ENCODE measurements around the gene CPA3.

The CPA3 gene, protein sequence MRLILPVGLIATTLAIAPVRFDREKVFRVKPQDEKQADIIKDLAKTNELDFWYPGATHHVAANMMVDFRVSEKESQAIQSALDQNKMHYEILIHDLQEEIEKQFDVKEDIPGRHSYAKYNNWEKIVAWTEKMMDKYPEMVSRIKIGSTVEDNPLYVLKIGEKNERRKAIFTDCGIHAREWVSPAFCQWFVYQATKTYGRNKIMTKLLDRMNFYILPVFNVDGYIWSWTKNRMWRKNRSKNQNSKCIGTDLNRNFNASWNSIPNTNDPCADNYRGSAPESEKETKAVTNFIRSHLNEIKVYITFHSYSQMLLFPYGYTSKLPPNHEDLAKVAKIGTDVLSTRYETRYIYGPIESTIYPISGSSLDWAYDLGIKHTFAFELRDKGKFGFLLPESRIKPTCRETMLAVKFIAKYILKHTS

DNA sequence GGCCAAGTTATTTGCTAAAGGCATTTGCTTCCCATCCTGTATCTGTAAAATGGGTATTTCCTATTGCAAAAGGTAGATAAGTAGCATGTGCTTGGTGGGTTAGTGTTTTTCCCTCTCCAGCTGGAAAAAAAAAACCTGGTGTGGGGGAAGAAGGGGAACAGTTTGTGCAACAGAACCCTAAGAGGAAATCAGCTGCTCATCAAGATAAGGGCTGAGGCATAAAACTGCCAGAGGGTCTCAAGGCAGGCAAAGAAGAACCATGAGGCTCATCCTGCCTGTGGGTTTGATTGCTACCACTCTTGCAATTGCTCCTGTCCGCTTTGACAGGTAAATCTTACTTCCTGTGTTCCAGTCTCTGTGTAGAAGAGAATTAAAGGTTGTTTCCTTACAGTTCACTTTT, at the start of gene CPA3:
CPA3 (plus strand) TSS at position 248 of the 400 bp plus-strand sequence; CDS start at position 260, 12 bp downstream.
- DNase-seq, result no peak

- DNase-seq, result peak in 1 of 2 experiments; percentile 11
Measured at GRCh38 chr3:148815316-148816110, 49.6 kb upstream of the CPA3 start.

- DNase-seq, result no peak
Measured at GRCh38 chr3:148816427-148816826, 48.7 kb upstream of the CPA3 start.

DNA sequence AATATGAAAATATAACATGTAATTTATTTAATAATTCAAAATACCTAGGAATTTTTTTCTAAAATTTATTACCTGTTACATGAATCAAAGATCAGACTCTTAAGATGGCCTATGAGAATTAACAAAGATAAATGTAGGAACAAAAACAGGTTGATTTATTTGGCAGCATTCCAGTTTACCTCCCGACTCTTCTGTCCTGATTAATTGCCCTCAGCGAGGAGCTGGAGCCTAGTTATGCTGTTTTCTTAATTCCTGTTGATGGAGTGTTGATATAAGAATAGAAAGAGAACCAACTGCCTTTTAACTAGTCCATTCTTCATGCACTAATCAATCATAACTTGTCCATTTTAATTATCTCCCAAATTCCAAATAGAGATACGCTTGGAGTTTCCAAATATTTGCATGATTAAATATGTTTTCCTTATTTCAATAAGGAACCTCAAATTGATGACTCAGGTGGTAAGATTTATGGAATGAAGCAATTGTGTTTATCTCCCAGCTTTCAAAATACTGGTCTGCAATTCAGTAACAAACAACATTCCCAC, 48.0 kb upstream of the CPA3 start:
- DNase-seq, result peak in 1 of 2 experiments; percentile 15

DNA sequence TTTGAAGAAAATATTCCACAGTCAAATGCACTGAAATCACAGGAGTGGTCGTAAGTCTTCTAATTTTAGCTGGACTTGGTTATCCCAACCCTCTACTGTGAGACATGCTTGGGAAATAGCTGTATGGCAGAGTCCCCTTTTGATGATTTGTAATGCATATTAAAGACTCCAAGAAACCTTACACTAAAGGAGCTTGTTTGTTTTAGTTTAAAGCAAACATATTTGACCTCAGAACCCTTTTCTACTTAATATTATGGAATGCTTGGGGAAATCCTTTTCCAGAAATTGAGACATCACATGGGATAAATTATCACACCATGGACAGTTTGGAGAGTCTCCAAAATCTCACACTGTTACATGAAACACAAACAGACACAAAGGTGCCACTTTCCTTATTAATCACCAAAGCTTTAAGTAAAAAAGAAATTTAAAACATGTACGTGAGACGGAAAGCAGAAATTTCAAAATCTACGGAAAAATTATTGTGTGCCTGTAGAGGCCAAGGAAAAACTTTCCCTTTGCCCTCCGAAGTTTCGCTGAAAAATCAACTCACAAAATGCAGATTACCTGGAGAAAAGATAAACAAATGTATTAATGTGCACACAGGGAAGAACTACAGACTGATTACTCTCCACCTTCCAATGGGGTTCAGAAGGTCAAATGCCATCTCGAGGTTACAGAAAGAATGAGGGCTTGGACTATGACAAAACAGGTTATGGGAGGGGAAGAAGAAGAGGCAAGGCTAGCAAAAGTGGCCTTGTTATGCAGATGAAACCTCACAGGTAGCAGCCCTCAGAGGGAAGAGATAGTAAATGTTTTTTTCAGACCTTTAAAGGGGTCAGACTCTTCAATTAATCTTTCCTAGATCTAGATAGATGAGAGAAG, 44.5 kb upstream of the CPA3 start:
- DNase-seq, result no peak

GRCh38 chr3:148823026-148823425, 42.1 kb upstream of the CPA3 start:
- DNase-seq, result no peak

DNA sequence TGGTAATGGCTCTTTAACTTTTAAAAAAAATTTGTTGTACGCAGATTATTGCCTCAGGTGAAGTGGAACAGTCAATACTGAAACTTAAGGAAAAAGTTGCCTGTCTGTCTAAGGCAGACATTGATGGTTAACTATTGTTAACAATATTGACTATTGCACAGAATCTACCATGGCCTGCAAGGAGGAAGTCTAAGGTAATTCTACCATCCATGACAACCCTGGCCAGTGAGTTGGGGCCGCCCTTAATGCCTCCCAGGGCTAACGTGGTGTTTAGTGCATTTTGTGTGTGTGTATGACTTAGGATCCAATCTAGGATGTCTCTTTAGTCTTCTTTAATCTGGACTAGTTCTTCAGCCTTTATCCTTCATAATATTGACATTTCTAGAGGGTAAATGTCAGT, 39.6 kb upstream of the CPA3 start:
- no peak for DNase-seq

- DNase-seq, result no peak
Measured at GRCh38 chr3:148827585-148827984, 37.5 kb upstream of the CPA3 start, which contains the start of gene CPB1. CPB1 (plus strand) TSS chr3:148827811; CDS start chr3:148827824, 13 bp downstream.

DNA sequence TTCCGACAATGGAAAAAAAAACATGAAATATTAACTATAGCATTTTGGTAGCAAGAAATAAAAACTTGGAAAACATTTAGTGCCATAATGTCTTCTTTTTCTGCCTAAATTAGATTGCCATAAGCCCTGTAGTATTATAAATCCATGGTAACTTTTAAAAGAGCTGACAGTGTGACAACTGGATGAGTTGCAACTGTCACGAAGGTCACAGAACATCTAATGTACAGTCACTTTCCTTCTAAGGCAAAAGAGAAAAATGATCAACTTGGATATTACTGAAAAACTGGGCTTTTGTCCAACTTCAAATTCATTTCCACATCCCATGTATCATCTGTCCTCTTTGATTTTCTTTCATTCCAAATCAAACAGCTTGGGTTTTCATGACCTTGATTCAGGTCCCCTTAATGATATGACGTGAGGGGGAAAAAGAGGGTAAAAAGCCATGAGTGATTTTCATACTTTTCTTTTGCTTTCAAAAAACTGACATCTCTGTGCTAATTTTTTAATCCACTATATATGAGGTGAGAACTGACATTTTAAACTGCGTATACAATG, 36.9 kb upstream of the CPA3 start:
- DNase-seq, result peak in 1 of 2 experiments; percentile 39

GRCh38 chr3:148829926-148830325, 35.2 kb upstream of the CPA3 start:
- no peak for DNase-seq

- no peak for DNase-seq
Measured at GRCh38 chr3:148833223-148833622, 31.9 kb upstream of the CPA3 start.

DNA sequence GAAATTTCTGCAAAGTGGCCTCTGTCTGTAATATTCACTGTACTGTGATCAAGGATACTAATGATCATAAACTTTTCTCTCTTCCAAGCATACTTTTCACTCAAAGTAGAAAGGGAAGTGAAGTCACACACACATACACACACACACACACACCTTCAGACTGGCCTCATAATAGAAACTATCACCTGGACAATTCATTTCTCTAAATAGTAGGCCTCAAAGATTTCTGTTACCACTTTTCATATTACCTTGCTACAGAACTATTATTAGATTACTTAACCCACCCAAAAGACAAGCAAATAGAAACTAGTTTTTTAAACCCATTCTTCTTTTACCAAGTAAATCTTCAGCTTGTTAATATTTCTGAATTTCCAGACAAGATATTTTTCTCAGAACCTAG, 25.3 kb upstream of the CPA3 start:
- DNase-seq, result no peak

- no peak for DNase-seq
Measured at GRCh38 chr3:148840451-148840850, 24.6 kb upstream of the CPA3 start.

- DNase-seq, result no peak
Measured at GRCh38 chr3:148845756-148846395, 19.2 kb upstream of the CPA3 start.

GRCh38 chr3:148847351-148847750, 17.7 kb upstream of the CPA3 start:
- peak in 1 of 2 experiments; percentile 14 for DNase-seq

GRCh38 chr3:148848410-148848809, 16.7 kb upstream of the CPA3 start:
- DNase-seq, result no peak

GRCh38 chr3:148852271-148852992, 12.7 kb upstream of the CPA3 start:
- DNase-seq, result no peak

GRCh38 chr3:148853076-148853475, 12.0 kb upstream of the CPA3 start:
- no peak for DNase-seq

DNA sequence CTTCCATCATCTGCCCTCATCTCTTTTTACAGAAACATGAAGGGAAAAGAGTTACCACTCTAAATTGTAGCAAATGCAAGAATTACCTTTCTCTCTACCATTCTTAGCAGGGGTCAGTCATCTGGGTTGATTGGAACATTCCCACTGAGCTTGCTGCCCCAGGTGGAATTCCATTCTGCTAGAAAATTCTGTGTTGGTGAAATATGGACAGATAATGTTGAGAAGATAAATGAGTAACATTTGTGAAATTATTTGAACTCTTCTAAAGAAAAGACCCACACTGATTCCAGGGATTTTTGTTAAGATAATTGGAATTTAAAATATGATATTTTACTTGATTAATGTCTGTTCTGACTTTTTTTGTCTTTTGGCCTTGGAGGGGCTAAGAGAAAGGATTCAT, 11.0 kb upstream of the CPA3 start:
- no peak for DNase-seq

- no peak for DNase-seq
Measured at GRCh38 chr3:148856384-148856783, 8.7 kb upstream of the CPA3 start.

DNA sequence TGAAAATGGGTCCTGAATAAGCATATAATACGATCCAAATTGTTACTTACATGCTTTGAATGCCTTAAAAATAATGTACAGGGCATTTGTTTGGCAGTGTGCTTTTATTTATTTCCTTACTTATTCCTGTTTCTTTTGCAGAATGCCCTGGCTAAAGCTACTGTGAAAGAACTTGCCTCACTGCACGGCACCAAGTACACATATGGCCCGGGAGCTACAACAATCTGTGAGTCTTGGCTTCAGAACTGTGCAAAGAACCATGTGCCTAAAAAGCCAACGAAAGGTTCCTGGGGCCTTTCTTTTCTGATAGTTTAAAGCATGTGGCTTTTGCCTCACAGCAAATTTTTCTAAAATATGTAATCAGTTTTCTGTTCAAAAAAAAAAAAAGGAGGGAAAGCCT, 7.8 kb upstream of the CPA3 start:
- DNase-seq, result peak in 1 of 2 experiments; percentile 26

Measured in NCI-H446 (cell line).